ENCODE measurements around the gene PLIN3. TPM values are rescaled to one million over a fixed set of nuclear protein-coding genes. Genes with fewer than 3 reads are reported as not detected.
"Not testable (repeated sequence)": the region's sequence is repeated elsewhere in the genome, so short reads cannot be mapped to it uniquely, and the experiment has no call there.

The PLIN3 gene
- total RNA-seq, 1 experiment from 2014 or later, result 104 TPM

DNA sequence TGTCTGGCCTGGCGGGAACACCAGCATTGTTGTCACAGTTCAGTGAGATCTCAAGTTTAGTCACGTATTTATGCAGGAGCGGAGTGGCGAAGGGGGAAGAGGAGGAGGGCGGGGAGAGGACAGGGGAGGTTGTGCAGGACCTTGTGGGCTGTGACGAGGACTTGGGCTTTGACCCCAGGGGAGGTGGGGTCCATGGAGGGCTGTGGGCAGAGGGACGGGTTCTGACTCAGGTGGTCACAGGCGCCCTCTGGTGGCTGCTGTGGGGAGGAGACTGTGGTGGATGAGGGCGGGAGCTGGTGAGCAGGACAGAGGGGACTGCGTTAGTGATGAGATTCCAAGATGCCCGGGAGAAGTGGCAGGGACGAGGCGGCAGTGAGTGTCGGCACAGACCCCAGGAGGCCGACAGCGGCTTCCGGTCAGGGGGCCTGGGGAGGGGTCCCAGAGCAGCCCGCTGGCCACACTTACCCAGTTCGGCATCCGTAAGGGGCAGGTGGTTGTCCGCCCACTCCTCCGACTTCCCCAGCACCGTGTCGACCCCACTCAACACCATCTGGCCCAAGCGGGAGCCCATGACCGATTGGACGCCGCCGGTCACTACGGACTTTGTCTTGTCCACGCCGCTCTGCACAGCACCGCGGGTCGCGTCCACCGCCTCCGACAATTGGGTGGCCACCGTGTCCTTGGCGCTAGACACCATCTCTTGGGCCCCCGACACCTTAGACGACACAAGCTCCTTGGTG is 15.7 kb downstream of the PLIN3 start:
- POLR2A ChIA-PET (ENCODE audit: unreplicated experiment), result no interaction called here
- H3K36me3 ChIP-seq (ENCODE audit: low read depth), result no peaks in the 10 kb centered on the region

DNA sequence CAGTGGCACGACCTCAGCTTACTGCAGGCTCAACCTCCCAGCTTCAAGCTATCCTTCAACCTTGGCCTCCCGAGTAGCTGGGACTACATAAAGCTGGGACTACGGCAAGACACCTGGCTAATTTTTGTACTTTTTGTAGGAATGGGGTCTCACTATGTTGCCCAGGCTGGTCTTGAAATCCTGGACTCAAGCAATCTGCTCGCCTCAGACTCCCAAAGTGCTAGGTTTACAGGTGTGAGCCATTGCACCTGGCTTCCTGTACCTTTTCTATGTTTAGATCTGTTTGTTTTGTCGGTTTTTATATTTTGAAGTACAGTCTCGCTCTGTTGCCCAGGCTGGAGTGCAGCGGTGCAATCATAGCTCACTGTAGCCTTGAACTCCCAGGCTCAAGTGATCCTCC is 18.4 kb downstream of the PLIN3 start:
- Histone ChIP-seq H3K4me1 (replicated peaks; ENCODE audit: insufficient read depth) (no peaks in the 10 kb centered on the region), H3K36me3 (ENCODE audit: low read depth) (no peaks in the 10 kb centered on the region), H3K27me3 (ENCODE audit: insufficient read depth, low read depth) (no peaks in the 10 kb centered on the region), H3K9me2 (ENCODE audit: insufficient read depth) (no peaks in the 10 kb centered on the region), H3K27ac (no peak overlapping the region), H3K9me3 (ENCODE audit: insufficient read depth, low read depth) (no peaks in the 10 kb centered on the region), H3K79me2 (ENCODE audit: low read depth) (no peaks in the 10 kb centered on the region), H4K20me1 (ENCODE audit: insufficient read depth) (no peaks in the 10 kb centered on the region), H3K4me2 (no peak overlapping the region), H3F3A (ENCODE audit: insufficient read depth, low read depth) (no peaks in the 10 kb centered on the region), H2AFZ (no peak overlapping the region), H3K4me3 (no peak overlapping the region)
- no peak for TF ChIP-seq EZH2 (IDR thresholded peaks at IDR 0.05; ENCODE audit: low read depth)
- TF ChIP-seq, protein P1, sequence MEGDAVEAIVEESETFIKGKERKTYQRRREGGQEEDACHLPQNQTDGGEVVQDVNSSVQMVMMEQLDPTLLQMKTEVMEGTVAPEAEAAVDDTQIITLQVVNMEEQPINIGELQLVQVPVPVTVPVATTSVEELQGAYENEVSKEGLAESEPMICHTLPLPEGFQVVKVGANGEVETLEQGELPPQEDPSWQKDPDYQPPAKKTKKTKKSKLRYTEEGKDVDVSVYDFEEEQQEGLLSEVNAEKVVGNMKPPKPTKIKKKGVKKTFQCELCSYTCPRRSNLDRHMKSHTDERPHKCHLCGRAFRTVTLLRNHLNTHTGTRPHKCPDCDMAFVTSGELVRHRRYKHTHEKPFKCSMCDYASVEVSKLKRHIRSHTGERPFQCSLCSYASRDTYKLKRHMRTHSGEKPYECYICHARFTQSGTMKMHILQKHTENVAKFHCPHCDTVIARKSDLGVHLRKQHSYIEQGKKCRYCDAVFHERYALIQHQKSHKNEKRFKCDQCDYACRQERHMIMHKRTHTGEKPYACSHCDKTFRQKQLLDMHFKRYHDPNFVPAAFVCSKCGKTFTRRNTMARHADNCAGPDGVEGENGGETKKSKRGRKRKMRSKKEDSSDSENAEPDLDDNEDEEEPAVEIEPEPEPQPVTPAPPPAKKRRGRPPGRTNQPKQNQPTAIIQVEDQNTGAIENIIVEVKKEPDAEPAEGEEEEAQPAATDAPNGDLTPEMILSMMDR (conservative IDR thresholded peaks at IDR 0.05), result no peak
- intact Hi-C loops (cut with micrococcal nuclease; ENCODE audit: unreplicated experiment), result no loop called here
- POLR2A ChIA-PET (ENCODE audit: unreplicated experiment), result no interaction called here
- no peak for DNase-seq
- BruUV-seq (replicated peaks), result no TSS peak
- CTCF ChIA-PET, result no interaction called here

More for the DNA sequence above, 15.7 kb downstream of the PLIN3 start:
- peak in 1 of 2 experiments; percentile 33 for DNase-seq
- no peak overlapping the region for H3K4me3 ChIP-seq
- H3K79me2 ChIP-seq (ENCODE audit: low read depth), result no peaks in the 10 kb centered on the region
- BruUV-seq (replicated peaks), result no TSS peak
- TF ChIP-seq, protein P1 (conservative IDR thresholded peaks at IDR 0.05), result peak; percentile 76
- TF ChIP-seq EZH2 (IDR thresholded peaks at IDR 0.05; ENCODE audit: low read depth), result no peak
- H3K4me2 ChIP-seq, result no peak overlapping the region
- H3K9me3 ChIP-seq (ENCODE audit: insufficient read depth, low read depth), result no peaks in the 10 kb centered on the region
- no peak overlapping the region for H2AFZ ChIP-seq
- no peaks in the 10 kb centered on the region for H3K9me2 ChIP-seq (ENCODE audit: insufficient read depth)
- H3K4me1 ChIP-seq (replicated peaks; ENCODE audit: insufficient read depth), result no peaks in the 10 kb centered on the region
- CTCF ChIA-PET, result interaction anchor here (0.5 to 1.0 kb wide), 5 partner anchors 10 to 206 kb away, joined by 3 to 8 read pairs (median 5); partner anchors contain the start of gene KDM4B
- H3K27ac ChIP-seq, result no peak overlapping the region
- intact Hi-C loops (cut with micrococcal nuclease; ENCODE audit: unreplicated experiment), result no loop called here
- H4K20me1 ChIP-seq (ENCODE audit: insufficient read depth), result no peaks in the 10 kb centered on the region
- no peaks in the 10 kb centered on the region for H3F3A ChIP-seq (ENCODE audit: insufficient read depth, low read depth)
- H3K27me3 ChIP-seq (ENCODE audit: insufficient read depth, low read depth), result no peaks in the 10 kb centered on the region

DNA sequence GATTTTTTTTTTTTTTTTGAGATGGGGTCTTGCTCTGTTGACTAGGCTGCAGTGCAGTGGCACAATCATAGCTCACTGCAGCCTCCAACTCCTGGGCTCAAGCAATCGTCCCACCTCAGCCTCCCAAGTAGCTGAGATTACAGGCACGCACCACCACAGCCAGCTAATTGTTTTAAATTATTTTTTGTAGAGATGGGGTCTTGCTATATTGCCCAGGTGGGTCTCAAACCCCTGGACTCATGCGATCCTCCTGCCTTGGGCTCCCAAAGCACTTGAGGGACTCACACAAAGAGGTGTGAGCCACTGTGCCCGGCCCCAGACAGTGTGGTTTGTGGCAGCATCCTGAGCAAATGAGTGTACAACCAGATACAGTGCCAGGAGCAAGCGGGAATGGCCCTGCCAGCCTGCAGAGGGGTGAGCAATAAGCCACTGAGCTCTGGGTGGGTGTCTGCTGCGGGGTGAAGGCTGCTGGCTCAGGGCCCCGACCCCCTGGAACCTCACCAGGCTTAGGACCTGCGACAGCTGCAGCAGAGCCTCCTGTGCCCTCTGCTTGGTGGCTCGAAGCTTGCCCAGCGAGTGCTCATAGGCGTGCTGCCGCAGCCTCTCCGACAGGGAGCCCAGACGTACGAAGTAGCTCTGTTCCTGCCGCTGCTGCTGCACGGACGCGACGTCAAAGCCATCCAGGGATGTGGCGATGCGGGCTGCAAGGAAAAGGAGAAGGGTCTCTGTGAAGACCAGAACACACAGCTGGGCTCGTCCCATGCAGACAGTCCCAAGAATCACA is 20.1 kb downstream of the PLIN3 start:
- no peaks in the 10 kb centered on the region for H3K9me3 ChIP-seq (ENCODE audit: insufficient read depth, low read depth)
- intact Hi-C loops (cut with micrococcal nuclease; ENCODE audit: unreplicated experiment), result no loop called here
- no peak overlapping the region for H3K4me2 ChIP-seq
- no peaks in the 10 kb centered on the region for H4K20me1 ChIP-seq (ENCODE audit: insufficient read depth)
- no peak overlapping the region for H3K27ac ChIP-seq
- ChIA-PET POLR2A (ENCODE audit: unreplicated experiment) (no interaction called here), CTCF (no interaction called here)
- BruUV-seq (replicated peaks), result no TSS peak
- no peaks in the 10 kb centered on the region for H3K79me2 ChIP-seq (ENCODE audit: low read depth)
- TF ChIP-seq, protein P1 (conservative IDR thresholded peaks at IDR 0.05), result no peak
- TF ChIP-seq EZH2 (IDR thresholded peaks at IDR 0.05; ENCODE audit: low read depth), result no peak
- no peak overlapping the region for H3K4me3 ChIP-seq
- no peak for DNase-seq
- no peaks in the 10 kb centered on the region for H3F3A ChIP-seq (ENCODE audit: insufficient read depth, low read depth)
- H3K9me2 ChIP-seq (ENCODE audit: insufficient read depth), result no peaks in the 10 kb centered on the region
- H3K4me1 ChIP-seq (replicated peaks; ENCODE audit: insufficient read depth), result no peaks in the 10 kb centered on the region
- H2AFZ ChIP-seq, result no peak overlapping the region
- H3K36me3 ChIP-seq (ENCODE audit: low read depth), result no peaks in the 10 kb centered on the region
- no peaks in the 10 kb centered on the region for H3K27me3 ChIP-seq (ENCODE audit: insufficient read depth, low read depth)

DNA sequence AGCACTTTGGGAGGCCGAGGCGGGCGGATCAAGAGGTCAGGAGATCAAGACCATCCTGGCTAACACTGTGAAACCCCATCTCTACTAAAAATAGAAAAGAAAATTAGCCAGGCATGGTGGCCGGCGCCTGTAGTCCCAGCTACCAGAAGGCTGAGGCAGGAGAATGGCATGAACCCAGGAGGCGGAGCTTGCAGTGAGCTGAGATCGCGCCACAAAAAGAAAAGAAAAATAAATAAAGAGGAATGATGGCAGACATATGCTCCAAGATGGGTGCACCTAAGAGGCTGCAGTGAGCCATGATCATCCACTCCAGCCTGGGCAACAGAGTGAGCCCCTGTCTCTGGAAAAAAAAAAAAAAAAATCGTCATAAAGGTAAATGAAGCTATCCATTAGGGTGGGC is 21.5 kb downstream of the PLIN3 start:
- H3K4me3 ChIP-seq; H4K20me1 ChIP-seq (ENCODE audit: insufficient read depth); H3K79me2 ChIP-seq (ENCODE audit: low read depth); H3F3A ChIP-seq (ENCODE audit: insufficient read depth, low read depth); H3K27ac ChIP-seq; H3K4me1 ChIP-seq (replicated peaks; ENCODE audit: insufficient read depth); H3K9me2 ChIP-seq (ENCODE audit: insufficient read depth); intact Hi-C loops (cut with micrococcal nuclease; ENCODE audit: unreplicated experiment); H3K36me3 ChIP-seq (ENCODE audit: low read depth); H3K9me3 ChIP-seq (ENCODE audit: insufficient read depth, low read depth); H3K4me2 ChIP-seq; DNase-seq; CTCF ChIA-PET; H2AFZ ChIP-seq; H3K27me3 ChIP-seq (ENCODE audit: insufficient read depth, low read depth); BruUV-seq (replicated peaks): not testable (repeated sequence)
- POLR2A ChIA-PET (ENCODE audit: unreplicated experiment), result interaction anchor here (0.6 kb wide), 2 partner anchors 596 to 715 kb away, joined by 4 read pairs; no protein-coding TSS in a partner anchor
